HG03432 (cell line): ENCODE measurements around the gene MYO1F.
"Not testable (repeated sequence)": the region's sequence is repeated elsewhere in the genome, so short reads cannot be mapped to it uniquely, and the experiment has no call there.

Experiments used
- ATAC-seq: cut with Tn5 transposase; IDR thresholded peaks from one replicate; pipeline ENCODE4 v1.9.1; 2021; ENCODE audit warnings: mild to moderate bottlenecking, moderate library complexity; ENCODE audit not compliant: unreplicated experiment

Gene MYO1F

GRCh38 chr19:8567522-8568172 is 9.6 kb downstream of the MYO1F start:
- ATAC-seq: no peak

GRCh38 chr19:8566855-8567254 is 10.4 kb downstream of the MYO1F start:
- no peak for ATAC-seq

- not testable (repeated sequence) for ATAC-seq
These were observed 12.4 kb downstream of the MYO1F start for GRCh38 chr19:8564866-8565265.

GRCh38 chr19:8561075-8561764 is 16.0 kb downstream of the MYO1F start:
- ATAC-seq: no peak

GRCh38 chr19:8558325-8558724 is 18.9 kb downstream of the MYO1F start:
- ATAC-seq: no peak

- ATAC-seq: no peak
These were observed 19.5 kb downstream of the MYO1F start for GRCh38 chr19:8557642-8558238.

- not testable (repeated sequence) for ATAC-seq
These were observed 23.5 kb downstream of the MYO1F start for GRCh38 chr19:8553729-8554128.

GRCh38 chr19:8552810-8553209 is 24.4 kb downstream of the MYO1F start:
- ATAC-seq: no peak

- ATAC-seq: no peak
These were observed 27.2 kb downstream of the MYO1F start for GRCh38 chr19:8550070-8550469.

GRCh38 chr19:8545743-8546142 is 31.5 kb downstream of the MYO1F start:
- ATAC-seq: no peak

GRCh38 chr19:8544168-8544567 is 33.1 kb downstream of the MYO1F start:
- no peak for ATAC-seq

- no peak for ATAC-seq
These were observed 37.6 kb downstream of the MYO1F start for GRCh38 chr19:8539621-8540149.

- ATAC-seq: no peak
These were observed 40.1 kb downstream of the MYO1F start for GRCh38 chr19:8537099-8537498.

GRCh38 chr19:8536282-8536681 is 41.0 kb downstream of the MYO1F start:
- no peak for ATAC-seq

- no peak for ATAC-seq
These were observed 45.0 kb downstream of the MYO1F start for GRCh38 chr19:8532225-8532624.

GRCh38 chr19:8531470-8531869 is 45.8 kb downstream of the MYO1F start:
- ATAC-seq: no peak

- no peak for ATAC-seq
These were observed 47.1 kb downstream of the MYO1F start for GRCh38 chr19:8530061-8530679.

GRCh38 chr19:8529369-8530006 is 47.8 kb downstream of the MYO1F start:
- no peak for ATAC-seq

- no peak for ATAC-seq
These were observed 48.7 kb downstream of the MYO1F start for GRCh38 chr19:8528500-8528899.

- no peak for ATAC-seq
These were observed 50.7 kb downstream of the MYO1F start for GRCh38 chr19:8526345-8527091.

GRCh38 chr19:8525401-8525684 is 51.9 kb downstream of the MYO1F start:
- no peak for ATAC-seq
